SK-N-SH treated with all-trans-retinoic acid at 6 μM for 48 hours (cell line): Measurements from ENCODE around the gene CLIP3.

Source experiments
- ATAC-seq: fragments of 200-7000 bp; cut with Tn5 transposase; 3 replicates; pipeline ENCODE4 v1.9.1; 2020; ENCODE audit warnings: mild to moderate bottlenecking, moderate library complexity
- ARNTL ChIP-seq: fragments of 450-650 bp; formaldehyde crosslinking; IDR thresholded peaks from 2 replicates; pipeline ENCODE4 v1.5.0; 2020; ENCODE audit warnings: low read depth, mild to moderate bottlenecking, moderate library complexity, borderline replicate concordance
- BACH2 ChIP-seq: fragments of 250-450 bp; sonication (Bioruptor Pico); IDR thresholded peaks from 2 replicates; pipeline ENCODE4 v1.9.0; 2021; ENCODE audit warnings: mild to moderate bottlenecking, borderline replicate concordance
- CSDC2 ChIP-seq: fragments of 250-450 bp; sonication (Bioruptor Pico); IDR thresholded peaks from 2 replicates; pipeline ENCODE4 v1.5.0; 2020; ENCODE audit warnings: mild to moderate bottlenecking, moderate library complexity
- ESRRG ChIP-seq: fragments of 250-450 bp; sonication (Bioruptor Pico); IDR thresholded peaks from 2 replicates; pipeline ENCODE4 v1.6.1; 2021; ENCODE audit warnings: mild to moderate bottlenecking
- GLIS3 ChIP-seq: fragments of 250-450 bp; sonication (Bioruptor Pico); IDR thresholded peaks from 2 replicates; pipeline ENCODE4 v1.5.0; 2020; ENCODE audit warnings: mild to moderate bottlenecking, moderate library complexity
- ISL1 ChIP-seq: fragments of 250-450 bp; sonication (Bioruptor Pico); IDR thresholded peaks from 2 replicates; pipeline ENCODE4 v2.1.2; 2022; ENCODE audit warnings: mild to moderate bottlenecking, moderate library complexity
- PPARA ChIP-seq: fragments of 250-450 bp; sonication (Bioruptor Pico); IDR thresholded peaks from 2 replicates; pipeline ENCODE4 v1.5.0; 2020; ENCODE audit warnings: mild to moderate bottlenecking, borderline replicate concordance
- RARB ChIP-seq: fragments of 250-450 bp; sonication (Bioruptor Pico); IDR thresholded peaks from 2 replicates; pipeline ENCODE4 v1.8.0; 2021; ENCODE audit warnings: mild to moderate bottlenecking, moderate library complexity
- SNAI2 ChIP-seq: fragments of 250-450 bp; sonication (Bioruptor Pico); IDR thresholded peaks from 2 replicates; pipeline ENCODE4 v1.5.0; 2020; ENCODE audit warnings: mild to moderate bottlenecking, moderate library complexity
- TCF4 ChIP-seq: fragments of 250-450 bp; sonication (Bioruptor Pico); IDR thresholded peaks from 2 replicates; pipeline ENCODE4 v1.8.0; 2021; ENCODE audit warnings: mild to moderate bottlenecking, moderate library complexity, borderline replicate concordance
- TOX ChIP-seq: fragments of 250-450 bp; sonication (Bioruptor Pico); IDR thresholded peaks from 2 replicates; pipeline ENCODE4 v1.8.0; 2021; ENCODE audit warnings: mild to moderate bottlenecking, moderate library complexity, borderline replicate concordance
- ZC3H10 ChIP-seq: fragments of 250-450 bp; sonication (Bioruptor Pico); IDR thresholded peaks from 2 replicates; pipeline ENCODE4 v1.5.1; 2021; ENCODE audit warnings: mild to moderate bottlenecking, moderate library complexity
- ZFP3 ChIP-seq: fragments of 250-450 bp; sonication (Bioruptor Pico); IDR thresholded peaks from 2 replicates; pipeline ENCODE4 v1.5.0; 2020; ENCODE audit warnings: mild to moderate bottlenecking, moderate library complexity
- ZFP30 ChIP-seq: fragments of 450-650 bp; formaldehyde crosslinking; IDR thresholded peaks from 2 replicates; pipeline ENCODE4 v1.5.0; 2022; ENCODE audit warnings: mild to moderate bottlenecking, moderate library complexity
- ZNF565 ChIP-seq: fragments of 450-650 bp; formaldehyde crosslinking; conservative IDR thresholded peaks from 2 replicates; pipeline ENCODE4 v1.5.0; 2020; ENCODE audit warnings: low read depth, mild to moderate bottlenecking, moderate library complexity
- ZNF70 ChIP-seq: fragments of 450-650 bp; formaldehyde crosslinking; IDR thresholded peaks from 2 replicates; pipeline ENCODE4 v1.5.0; 2020; ENCODE audit warnings: mild to moderate bottlenecking, moderate library complexity
- ZNF8 ChIP-seq: fragments of 450-650 bp; formaldehyde crosslinking; IDR thresholded peaks from 2 replicates; pipeline ENCODE4 v1.5.0; 2020; ENCODE audit warnings: mild to moderate bottlenecking, moderate library complexity
- TF ChIP-seq, protein P1 (sequence below): fragments of 250-450 bp; sonication (Bioruptor Pico); IDR thresholded peaks from 2 replicates; pipeline ENCODE4 v1.5.1; 2020; ENCODE audit warnings: low read depth, mild to moderate bottlenecking, moderate library complexity
- TF ChIP-seq, protein P2 (sequence below): fragments of 250-450 bp; sonication (Bioruptor Pico); IDR thresholded peaks from 2 replicates; pipeline ENCODE4 v1.8.0; 2021; ENCODE audit warnings: low read depth, mild to moderate bottlenecking, moderate library complexity, borderline replicate concordance
- TF ChIP-seq, protein P3 (sequence below): fragments of 250-450 bp; sonication (Bioruptor Pico); IDR thresholded peaks from 2 replicates; pipeline ENCODE4 v1.5.1; 2021; ENCODE audit warnings: mild to moderate bottlenecking, moderate library complexity
- TF ChIP-seq, protein P4 (sequence below): fragments of 250-450 bp; sonication (Bioruptor Pico); IDR thresholded peaks from 2 replicates; pipeline ENCODE4 v1.5.0; 2020; ENCODE audit warnings: mild to moderate bottlenecking, moderate library complexity
- TF ChIP-seq, protein P5 (sequence below): fragments of 250-450 bp; sonication (Bioruptor Pico); IDR thresholded peaks from 2 replicates; pipeline ENCODE4 v1.8.0; 2020; ENCODE audit warnings: mild to moderate bottlenecking, moderate library complexity, borderline replicate concordance

Gene CLIP3

DNA sequence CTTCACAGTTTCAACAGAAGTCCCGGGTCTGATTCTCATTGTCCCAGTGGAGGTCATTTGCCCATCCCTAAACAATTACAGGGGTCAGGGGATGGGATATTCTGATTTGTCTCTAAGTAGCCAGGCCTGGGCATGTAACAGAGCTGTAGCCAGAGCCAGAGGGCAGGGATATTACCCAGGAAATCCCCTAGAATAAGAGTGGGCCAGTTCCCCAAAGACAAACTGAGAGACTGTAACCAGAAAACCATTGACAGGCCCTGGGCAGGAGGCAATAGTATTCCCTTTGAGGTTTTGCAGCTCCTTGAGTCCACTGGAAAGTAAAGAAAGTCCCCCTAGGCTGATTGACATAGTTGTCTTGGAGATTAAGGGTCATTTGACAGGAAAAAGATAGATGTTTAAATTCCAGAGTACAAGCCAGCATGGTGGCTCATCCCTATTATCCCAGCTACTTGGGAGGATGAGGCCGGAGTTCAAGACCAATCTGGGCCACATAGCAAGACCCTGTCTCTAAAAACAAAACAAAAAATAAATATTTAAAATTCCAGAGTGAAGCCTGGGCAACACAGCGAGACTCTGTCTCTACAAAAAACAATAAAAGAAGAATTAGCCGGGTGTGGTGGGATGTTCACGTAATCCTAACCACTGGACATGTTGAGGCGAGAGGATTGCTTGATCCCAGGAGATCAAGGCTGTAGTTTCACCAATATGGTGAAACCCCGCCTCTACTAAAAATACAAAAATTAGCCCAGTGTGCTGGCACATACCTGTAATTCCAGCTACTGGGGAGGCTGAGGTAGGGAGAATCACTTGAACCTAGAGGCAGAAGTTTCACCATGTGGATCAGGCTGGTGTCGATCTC lies 39.5 kb downstream of the CLIP3 start:
- TF ChIP-seq CSDC2 (CRISPR knock-in tag) (no peak), ZNF8 (CRISPR knock-in tag) (no peak), BACH2 (no peak), ZC3H10 (CRISPR knock-in tag) (no peak), GLIS3 (CRISPR knock-in tag) (no peak), ARNTL (CRISPR knock-in tag) (no peak), ESRRG (no peak), TCF4 (CRISPR knock-in tag) (no peak), TOX (no peak), ZNF70 (CRISPR knock-in tag) (no peak), ZFP30 (CRISPR knock-in tag) (no peak)
- TF ChIP-seq, protein P1, sequence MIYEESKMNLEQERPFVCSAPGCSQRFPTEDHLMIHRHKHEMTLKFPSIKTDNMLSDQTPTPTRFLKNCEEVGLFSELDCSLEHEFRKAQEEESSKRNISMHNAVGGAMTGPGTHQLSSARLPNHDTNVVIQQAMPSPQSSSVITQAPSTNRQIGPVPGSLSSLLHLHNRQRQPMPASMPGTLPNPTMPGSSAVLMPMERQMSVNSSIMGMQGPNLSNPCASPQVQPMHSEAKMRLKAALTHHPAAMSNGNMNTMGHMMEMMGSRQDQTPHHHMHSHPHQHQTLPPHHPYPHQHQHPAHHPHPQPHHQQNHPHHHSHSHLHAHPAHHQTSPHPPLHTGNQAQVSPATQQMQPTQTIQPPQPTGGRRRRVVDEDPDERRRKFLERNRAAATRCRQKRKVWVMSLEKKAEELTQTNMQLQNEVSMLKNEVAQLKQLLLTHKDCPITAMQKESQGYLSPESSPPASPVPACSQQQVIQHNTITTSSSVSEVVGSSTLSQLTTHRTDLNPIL (CRISPR knock-in tag) = no peak
- TF ChIP-seq, protein P2, sequence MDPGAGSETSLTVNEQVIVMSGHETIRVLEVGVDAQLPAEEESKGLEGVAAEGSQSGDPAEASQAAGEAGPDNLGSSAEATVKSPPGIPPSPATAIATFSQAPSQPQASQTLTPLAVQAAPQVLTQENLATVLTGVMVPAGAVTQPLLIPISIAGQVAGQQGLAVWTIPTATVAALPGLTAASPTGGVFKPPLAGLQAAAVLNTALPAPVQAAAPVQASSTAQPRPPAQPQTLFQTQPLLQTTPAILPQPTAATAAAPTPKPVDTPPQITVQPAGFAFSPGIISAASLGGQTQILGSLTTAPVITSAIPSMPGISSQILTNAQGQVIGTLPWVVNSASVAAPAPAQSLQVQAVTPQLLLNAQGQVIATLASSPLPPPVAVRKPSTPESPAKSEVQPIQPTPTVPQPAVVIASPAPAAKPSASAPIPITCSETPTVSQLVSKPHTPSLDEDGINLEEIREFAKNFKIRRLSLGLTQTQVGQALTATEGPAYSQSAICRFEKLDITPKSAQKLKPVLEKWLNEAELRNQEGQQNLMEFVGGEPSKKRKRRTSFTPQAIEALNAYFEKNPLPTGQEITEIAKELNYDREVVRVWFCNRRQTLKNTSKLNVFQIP (CRISPR knock-in tag) = no peak
- ATAC-seq = no peak

DNA sequence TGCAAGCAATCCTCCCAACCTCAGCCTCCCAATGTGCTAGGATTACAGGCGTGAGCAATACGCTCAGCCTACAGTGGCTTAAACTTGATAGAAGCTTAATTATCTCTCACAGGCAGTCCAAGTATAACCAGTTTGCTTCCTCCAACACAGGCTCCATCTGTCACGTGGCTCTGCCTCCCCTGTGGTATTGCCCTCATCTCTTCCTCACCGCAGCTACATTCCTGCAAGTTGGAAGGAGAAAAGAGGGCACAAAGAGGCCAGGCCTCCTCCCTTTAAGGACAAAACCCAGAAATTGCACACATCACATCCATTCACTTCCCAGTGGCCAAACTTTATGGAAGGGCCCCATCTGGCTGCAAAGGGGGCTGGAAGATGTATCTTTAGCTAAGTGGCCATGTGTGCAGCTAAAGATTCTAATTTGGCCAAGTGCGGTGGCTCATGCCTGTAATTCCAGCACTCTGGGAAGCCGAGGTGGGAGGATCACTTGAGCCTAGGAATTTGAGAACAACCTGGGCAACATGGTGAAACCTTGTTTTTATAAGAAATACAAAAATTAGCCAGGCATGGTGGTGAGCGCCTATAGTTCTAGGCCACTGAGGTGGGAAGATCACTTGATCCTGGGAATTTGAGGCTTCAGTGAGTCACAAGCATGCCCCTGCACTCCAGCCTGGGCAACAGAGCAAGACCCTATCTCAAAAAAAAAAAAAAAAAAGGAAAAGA lies 40.8 kb downstream of the CLIP3 start:
- TF ChIP-seq SNAI2 (CRISPR knock-in tag) = no peak
- TF ChIP-seq TOX = no peak
- no peak for TF ChIP-seq ZNF565 (CRISPR knock-in tag)
- TF ChIP-seq, protein P3, sequence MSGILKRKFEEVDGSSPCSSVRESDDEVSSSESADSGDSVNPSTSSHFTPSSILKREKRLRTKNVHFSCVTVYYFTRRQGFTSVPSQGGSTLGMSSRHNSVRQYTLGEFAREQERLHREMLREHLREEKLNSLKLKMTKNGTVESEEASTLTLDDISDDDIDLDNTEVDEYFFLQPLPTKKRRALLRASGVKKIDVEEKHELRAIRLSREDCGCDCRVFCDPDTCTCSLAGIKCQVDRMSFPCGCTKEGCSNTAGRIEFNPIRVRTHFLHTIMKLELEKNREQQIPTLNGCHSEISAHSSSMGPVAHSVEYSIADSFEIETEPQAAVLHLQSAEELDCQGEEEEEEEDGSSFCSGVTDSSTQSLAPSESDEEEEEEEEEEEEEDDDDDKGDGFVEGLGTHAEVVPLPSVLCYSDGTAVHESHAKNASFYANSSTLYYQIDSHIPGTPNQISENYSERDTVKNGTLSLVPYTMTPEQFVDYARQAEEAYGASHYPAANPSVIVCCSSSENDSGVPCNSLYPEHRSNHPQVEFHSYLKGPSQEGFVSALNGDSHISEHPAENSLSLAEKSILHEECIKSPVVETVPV (CRISPR knock-in tag) = no peak
- no peak for TF ChIP-seq GLIS3 (CRISPR knock-in tag)
- TF ChIP-seq, protein P1 (CRISPR knock-in tag) = no peak
- TF ChIP-seq, protein P4, sequence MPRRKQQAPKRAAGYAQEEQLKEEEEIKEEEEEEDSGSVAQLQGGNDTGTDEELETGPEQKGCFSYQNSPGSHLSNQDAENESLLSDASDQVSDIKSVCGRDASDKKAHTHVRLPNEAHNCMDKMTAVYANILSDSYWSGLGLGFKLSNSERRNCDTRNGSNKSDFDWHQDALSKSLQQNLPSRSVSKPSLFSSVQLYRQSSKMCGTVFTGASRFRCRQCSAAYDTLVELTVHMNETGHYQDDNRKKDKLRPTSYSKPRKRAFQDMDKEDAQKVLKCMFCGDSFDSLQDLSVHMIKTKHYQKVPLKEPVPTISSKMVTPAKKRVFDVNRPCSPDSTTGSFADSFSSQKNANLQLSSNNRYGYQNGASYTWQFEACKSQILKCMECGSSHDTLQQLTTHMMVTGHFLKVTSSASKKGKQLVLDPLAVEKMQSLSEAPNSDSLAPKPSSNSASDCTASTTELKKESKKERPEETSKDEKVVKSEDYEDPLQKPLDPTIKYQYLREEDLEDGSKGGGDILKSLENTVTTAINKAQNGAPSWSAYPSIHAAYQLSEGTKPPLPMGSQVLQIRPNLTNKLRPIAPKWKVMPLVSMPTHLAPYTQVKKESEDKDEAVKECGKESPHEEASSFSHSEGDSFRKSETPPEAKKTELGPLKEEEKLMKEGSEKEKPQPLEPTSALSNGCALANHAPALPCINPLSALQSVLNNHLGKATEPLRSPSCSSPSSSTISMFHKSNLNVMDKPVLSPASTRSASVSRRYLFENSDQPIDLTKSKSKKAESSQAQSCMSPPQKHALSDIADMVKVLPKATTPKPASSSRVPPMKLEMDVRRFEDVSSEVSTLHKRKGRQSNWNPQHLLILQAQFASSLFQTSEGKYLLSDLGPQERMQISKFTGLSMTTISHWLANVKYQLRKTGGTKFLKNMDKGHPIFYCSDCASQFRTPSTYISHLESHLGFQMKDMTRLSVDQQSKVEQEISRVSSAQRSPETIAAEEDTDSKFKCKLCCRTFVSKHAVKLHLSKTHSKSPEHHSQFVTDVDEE = no peak
- TF ChIP-seq, protein P5, sequence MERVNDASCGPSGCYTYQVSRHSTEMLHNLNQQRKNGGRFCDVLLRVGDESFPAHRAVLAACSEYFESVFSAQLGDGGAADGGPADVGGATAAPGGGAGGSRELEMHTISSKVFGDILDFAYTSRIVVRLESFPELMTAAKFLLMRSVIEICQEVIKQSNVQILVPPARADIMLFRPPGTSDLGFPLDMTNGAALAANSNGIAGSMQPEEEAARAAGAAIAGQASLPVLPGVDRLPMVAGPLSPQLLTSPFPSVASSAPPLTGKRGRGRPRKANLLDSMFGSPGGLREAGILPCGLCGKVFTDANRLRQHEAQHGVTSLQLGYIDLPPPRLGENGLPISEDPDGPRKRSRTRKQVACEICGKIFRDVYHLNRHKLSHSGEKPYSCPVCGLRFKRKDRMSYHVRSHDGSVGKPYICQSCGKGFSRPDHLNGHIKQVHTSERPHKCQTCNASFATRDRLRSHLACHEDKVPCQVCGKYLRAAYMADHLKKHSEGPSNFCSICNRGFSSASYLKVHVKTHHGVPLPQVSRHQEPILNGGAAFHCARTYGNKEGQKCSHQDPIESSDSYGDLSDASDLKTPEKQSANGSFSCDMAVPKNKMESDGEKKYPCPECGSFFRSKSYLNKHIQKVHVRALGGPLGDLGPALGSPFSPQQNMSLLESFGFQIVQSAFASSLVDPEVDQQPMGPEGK (CRISPR knock-in tag) = no peak
- no peak for TF ChIP-seq ZNF70 (CRISPR knock-in tag)
- TF ChIP-seq ZC3H10 (CRISPR knock-in tag) = no peak
- no peak for TF ChIP-seq RARB
- TF ChIP-seq ZFP3 (CRISPR knock-in tag) = no peak
- TF ChIP-seq ARNTL (CRISPR knock-in tag) = no peak
- no peak for TF ChIP-seq ISL1 (CRISPR knock-in tag)
- no peak for TF ChIP-seq PPARA (CRISPR knock-in tag)
- TF ChIP-seq ESRRG = no peak
- TF ChIP-seq ZNF8 (CRISPR knock-in tag) = no peak
- TF ChIP-seq BACH2 = no peak
- TF ChIP-seq ZFP30 (CRISPR knock-in tag) = no peak
- TF ChIP-seq, all 23 proteins: peak for 0
- no peak for ATAC-seq
